Spleen (tissue), 7 donors: ENCODE results near the gene PTK7.

Source experiments
- POLR2AphosphoS5 ChIP-seq, 3 donors: sonication (generic); formaldehyde crosslinking; IDR thresholded peaks; one replicate each; pipeline ENCODE4 v1.5.1; 2017; ENCODE audit warnings: antibody characterized with exemption in 3 of 3
- TF ChIP-seq, protein P1 (sequence below), 11 experiments: fragments of 200-600 bp in 7 of 11; fragments of 450-650 bp in 4 of 11; sonication (generic) in 4 of 11; IDR thresholded peaks in 8 of 11; conservative IDR thresholded peaks in 3 of 11; 1 replicate in 7 of 11; 2 replicates in 4 of 11; pipeline versions ENCODE4 v1.4.0 to v1.8.0; 2016 to 2021; ENCODE audit warnings: antibody characterized with exemption in 11 of 11, inconsistent platforms in 4 of 11, mild to moderate bottlenecking in 1 of 11
- donor health status: DM: no; HTN: no; CAD: no; lungs with moderate emphysema.
- donor health status: DM: no; HTN: no; CAD: no.
- donor health status: DM: no; HTN: no; CAD: no.

DNA sequence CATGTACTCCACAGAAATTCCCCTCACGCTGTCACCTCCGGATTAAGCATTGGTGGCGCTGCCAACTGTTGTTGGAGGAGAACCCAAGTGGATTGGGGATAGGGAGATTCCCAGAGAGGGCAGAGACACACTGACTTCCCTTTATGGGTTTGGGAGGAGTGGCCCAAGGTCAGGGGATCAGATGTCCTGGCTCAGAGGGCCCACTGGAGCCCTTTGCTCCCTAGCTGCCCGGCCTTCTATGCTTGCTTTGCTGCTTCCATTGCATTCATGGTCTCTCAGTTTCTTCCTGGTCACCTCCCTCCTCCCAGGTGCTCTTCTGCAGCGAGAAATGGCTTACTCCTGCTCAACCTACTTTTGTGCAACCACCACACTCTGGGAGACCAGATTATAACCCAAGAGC, 120.2 kb downstream of the PTK7 start:
- TF ChIP-seq, protein P1, sequence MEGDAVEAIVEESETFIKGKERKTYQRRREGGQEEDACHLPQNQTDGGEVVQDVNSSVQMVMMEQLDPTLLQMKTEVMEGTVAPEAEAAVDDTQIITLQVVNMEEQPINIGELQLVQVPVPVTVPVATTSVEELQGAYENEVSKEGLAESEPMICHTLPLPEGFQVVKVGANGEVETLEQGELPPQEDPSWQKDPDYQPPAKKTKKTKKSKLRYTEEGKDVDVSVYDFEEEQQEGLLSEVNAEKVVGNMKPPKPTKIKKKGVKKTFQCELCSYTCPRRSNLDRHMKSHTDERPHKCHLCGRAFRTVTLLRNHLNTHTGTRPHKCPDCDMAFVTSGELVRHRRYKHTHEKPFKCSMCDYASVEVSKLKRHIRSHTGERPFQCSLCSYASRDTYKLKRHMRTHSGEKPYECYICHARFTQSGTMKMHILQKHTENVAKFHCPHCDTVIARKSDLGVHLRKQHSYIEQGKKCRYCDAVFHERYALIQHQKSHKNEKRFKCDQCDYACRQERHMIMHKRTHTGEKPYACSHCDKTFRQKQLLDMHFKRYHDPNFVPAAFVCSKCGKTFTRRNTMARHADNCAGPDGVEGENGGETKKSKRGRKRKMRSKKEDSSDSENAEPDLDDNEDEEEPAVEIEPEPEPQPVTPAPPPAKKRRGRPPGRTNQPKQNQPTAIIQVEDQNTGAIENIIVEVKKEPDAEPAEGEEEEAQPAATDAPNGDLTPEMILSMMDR (IDR thresholded peaks at IDR 0.05 in 8 of 11, conservative IDR thresholded peaks at IDR 0.05 in 3 of 11): no peak
- TF ChIP-seq POLR2AphosphoS5 (IDR thresholded peaks at IDR 0.05): no peak
